ENCODE data around the gene ZNF304.

- TF ChIP-seq POLR2A (IDR thresholded peaks at IDR 0.05; ENCODE audit: low read depth, low read length): no peak
- no peak for TF ChIP-seq CTCF (conservative IDR thresholded peaks at IDR 0.05; ENCODE audit: low read depth, low read length)
- no peak for TF ChIP-seq RCOR1 (IDR thresholded peaks at IDR 0.05; ENCODE audit: insufficient replicate concordance, low read length)
- TF ChIP-seq MAFK (IDR thresholded peaks at IDR 0.05; ENCODE audit: low read depth, low read length): no peak
- TF ChIP-seq RAD21 (IDR thresholded peaks at IDR 0.05; ENCODE audit: low read length): no peak
Measured at GRCh38 chr19:57377498-57378146, 26.6 kb downstream of the ZNF304 start.

All from IMR-90 (cell line).